ENCODE measurements around the gene CCHCR1. TPM values are rescaled to one million over a fixed set of nuclear protein-coding genes. Genes with fewer than 3 reads are reported as not detected.
"Not testable (repeated sequence)": the region's sequence is repeated elsewhere in the genome, so short reads cannot be mapped to it uniquely, and the experiment has no call there.

The CCHCR1 gene
- total RNA-seq, 2 experiments from 2014 or later: 39.7 to 57.6 TPM

DNA sequence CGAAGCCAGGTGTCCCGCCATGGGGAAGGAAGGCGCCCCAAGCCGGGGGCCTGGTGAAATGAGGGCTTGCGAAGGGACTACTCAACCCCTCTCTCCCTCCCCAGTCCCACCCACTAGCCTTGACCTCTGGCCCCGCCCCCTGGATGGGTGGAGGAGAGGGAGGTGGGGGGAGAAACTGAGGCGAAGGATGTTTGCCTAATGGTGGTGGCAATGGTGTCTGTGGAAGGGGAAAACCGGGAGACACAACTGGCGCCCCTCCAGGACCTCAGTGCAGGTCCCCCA is 12.9 kb upstream of the CCHCR1 start, which contains the start of gene POU5F1:
Gene POU5F1, minus strand, starts transcription at position 83 of the 282 bp plus-strand sequence. Its CDS starts 62 bp downstream, at position 21.
- CTCF ChIA-PET: interaction anchor here (0.5 kb wide), 1 partner anchor 412 kb away, joined by 4 read pairs; no protein-coding TSS in a partner anchor
- no peaks in the 10 kb centered on the region for H3K27me3 Mint-ChIP-seq
- no peak within 1 kb of the TSS for H3K27ac Mint-ChIP-seq

DNA sequence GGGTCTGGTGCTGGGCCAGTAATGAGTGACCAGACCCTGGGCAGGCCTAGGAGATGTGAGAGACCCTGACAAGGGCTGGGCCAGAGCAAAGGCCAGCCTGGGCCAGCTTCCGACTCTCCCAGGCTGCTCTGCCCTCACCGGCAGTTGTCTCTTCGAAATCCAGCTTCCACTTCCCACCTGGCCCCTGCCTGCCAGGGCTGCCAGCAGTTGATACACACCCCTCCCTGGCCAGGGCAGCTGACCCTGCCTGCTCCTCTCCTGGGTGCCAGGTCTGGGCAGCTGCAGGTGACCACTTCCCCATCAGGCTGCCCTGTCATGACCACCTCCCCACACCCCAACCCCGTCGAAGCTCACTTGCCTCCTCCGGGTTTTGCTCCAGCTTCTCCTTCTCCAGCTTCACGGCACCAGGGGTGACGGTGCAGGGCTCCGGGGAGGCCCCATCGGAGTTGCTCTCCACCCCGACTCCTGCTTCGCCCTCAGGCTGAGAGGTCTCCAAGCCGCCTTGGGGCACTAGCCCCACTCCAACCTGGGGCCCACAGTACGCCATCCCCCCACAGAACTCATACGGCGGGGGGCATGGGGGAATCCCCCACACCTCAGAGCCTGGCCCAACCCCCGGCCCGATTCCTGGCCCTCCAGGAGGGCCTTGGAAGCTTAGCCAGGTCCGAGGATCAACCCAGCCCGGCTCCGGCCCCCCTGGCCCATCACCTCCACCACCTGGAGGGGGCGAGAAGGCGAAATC is 12.4 kb upstream of the CCHCR1 start:
- DNase-seq; intact Hi-C loops (cut with DNase I, micrococcal nuclease); H3K27ac Mint-ChIP-seq; POLR2A ChIA-PET; H3K27me3 Mint-ChIP-seq; ATAC-seq; H3K4me3 Mint-ChIP-seq; H3K9me3 Mint-ChIP-seq (ENCODE audit: low read depth); H3K36me3 Mint-ChIP-seq (ENCODE audit: low read depth): not testable (repeated sequence)
- CTCF ChIA-PET: interaction anchor here (0.5 to 1.4 kb wide), 2 partner anchors 12 to 413 kb away, joined by 3 to 4 read pairs; partner anchors contain the start of gene TCF19
- peaks cover 10% of the 10 kb centered on the region for H3K4me1 Mint-ChIP-seq

More for the DNA sequence above, 12.9 kb upstream of the CCHCR1 start, which contains the start of gene POU5F1:
- DNase-seq (no peak), ATAC-seq (no peak)
- POLR2A ChIA-PET: no interaction called here
- H3K9me3 Mint-ChIP-seq (ENCODE audit: low read depth): no peaks in the 10 kb centered on the region
- H3K36me3 Mint-ChIP-seq (ENCODE audit: low read depth): no peaks in the 10 kb centered on the region
- intact Hi-C loops (cut with DNase I, micrococcal nuclease): no loop called here
- H3K4me1 Mint-ChIP-seq: peaks cover 5% of the 10 kb centered on the region
- H3K4me3 Mint-ChIP-seq: no peak within 1 kb of the TSS

DNA sequence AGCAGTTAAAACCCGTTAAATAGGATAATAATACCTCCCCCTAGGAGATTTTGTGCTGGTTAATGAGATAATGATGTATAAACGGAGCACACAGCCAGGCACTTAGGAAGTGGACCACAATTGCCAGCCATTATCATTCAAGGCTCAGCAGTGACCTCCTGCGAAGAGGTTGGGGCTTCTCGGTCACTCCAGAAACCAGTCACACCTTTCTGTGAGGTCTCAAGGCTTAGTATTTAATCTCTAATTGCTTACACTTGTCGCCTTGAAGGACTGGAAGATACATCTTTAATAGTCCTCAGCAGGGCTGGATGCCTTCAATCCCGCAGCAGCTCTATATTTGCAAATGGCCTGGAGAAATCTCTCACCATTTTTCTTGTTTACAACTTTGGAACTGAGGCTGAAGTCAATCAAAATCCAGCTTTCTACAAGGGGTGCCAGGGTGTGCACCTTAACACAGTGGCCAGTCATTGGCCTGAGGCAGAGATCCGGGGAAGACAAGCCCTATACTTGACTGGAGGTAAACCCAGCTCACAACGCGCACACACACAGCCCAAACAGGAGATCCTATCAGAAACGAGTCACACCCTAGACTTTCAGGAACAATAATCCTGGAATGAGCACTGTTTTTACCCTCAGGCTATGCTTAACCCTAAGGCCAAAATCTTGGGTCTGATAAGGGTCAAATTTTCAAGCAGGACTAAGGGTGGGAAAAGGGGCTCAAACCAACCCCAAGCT is 11.7 kb upstream of the CCHCR1 start:
- ATAC-seq (no peak), DNase-seq (no peak)
- POLR2A ChIA-PET: interaction anchor here (0.6 kb wide), 1 partner anchor 203 kb away, joined by 4 read pairs; no protein-coding TSS in a partner anchor
- no peak overlapping the region for H3K4me3 Mint-ChIP-seq
- intact Hi-C loops (cut with DNase I, micrococcal nuclease): no loop called here
- no peaks in the 10 kb centered on the region for H3K36me3 Mint-ChIP-seq (ENCODE audit: low read depth)
- peaks cover 15% of the 10 kb centered on the region for H3K4me1 Mint-ChIP-seq
- H3K27me3 Mint-ChIP-seq: no peaks in the 10 kb centered on the region
- CTCF ChIA-PET: interaction anchor here (0.6 to 1.4 kb wide), 2 partner anchors 11 to 627 kb away, joined by 3 read pairs; partner anchors contain the start of gene TCF19
- no peak overlapping the region for H3K27ac Mint-ChIP-seq
- H3K9me3 Mint-ChIP-seq (ENCODE audit: low read depth): no peaks in the 10 kb centered on the region

DNA sequence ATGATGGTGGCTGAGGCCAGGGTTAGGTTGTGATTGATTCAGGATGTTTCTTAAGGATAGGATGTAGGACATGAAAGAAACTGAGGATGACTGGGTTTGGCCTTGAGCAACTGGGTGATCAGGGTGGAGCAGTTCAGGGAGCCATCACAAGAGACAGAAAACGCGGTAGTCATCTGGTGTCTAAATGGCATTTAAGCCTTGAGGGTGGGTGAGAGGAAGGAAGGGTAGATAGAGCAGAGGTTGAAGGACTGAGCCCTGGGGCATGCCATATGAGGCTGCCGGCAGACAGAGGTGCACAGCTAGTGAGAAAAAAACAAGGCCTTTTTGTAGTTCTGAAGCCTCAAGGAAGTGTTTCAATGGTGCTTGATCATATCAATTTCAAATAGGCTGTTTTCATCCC is 11.0 kb upstream of the CCHCR1 start:
- Mint-ChIP-seq H3K36me3 (ENCODE audit: low read depth) (no peaks in the 10 kb centered on the region), H3K4me3 (no peak overlapping the region), H3K27me3 (no peaks in the 10 kb centered on the region), H3K4me1 (peaks cover 19% of the 10 kb centered on the region), H3K9me3 (ENCODE audit: low read depth) (no peaks in the 10 kb centered on the region), H3K27ac (no peak overlapping the region)
- ATAC-seq: no peak
- CTCF ChIA-PET: interaction anchor here (0.6 to 1.4 kb wide), 3 partner anchors 10 to 348 kb away, joined by 3 read pairs; partner anchors contain the start of gene TCF19
- POLR2A ChIA-PET: interaction anchor here (0.6 kb wide), 1 partner anchor 99 kb away, joined by 3 read pairs; no protein-coding TSS in a partner anchor
- DNase-seq: no peak
- intact Hi-C loops (cut with DNase I, micrococcal nuclease): no loop called here

DNA sequence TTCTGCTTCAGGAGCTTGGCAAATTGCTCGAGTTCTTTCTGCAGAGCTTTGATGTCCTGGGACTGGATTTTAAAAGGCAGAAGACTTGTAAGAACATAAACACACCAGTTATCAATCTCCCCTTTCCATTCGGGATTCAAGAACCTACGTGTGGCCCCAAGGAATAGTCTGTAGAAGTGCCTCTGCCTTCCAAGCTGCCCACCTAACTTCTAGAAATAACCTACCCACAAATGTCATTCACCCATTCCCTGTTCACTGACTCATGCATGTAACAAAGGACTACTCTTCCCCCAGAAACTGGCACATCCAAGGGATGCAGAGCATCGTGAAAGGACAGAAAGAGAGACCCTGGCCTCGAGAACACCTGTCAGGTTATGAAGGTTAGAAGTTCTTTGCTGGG is 8.4 kb upstream of the CCHCR1 start:
- no peak overlapping the region for H3K4me3 Mint-ChIP-seq
- ChIA-PET POLR2A (no interaction called here), CTCF (interaction anchor here (1.6 kb wide), 1 partner anchor 209 kb away, joined by 3 read pairs; no protein-coding TSS in a partner anchor)
- ATAC-seq (no peak), DNase-seq (no peak)
- no peaks in the 10 kb centered on the region for H3K27me3 Mint-ChIP-seq
- H3K27ac Mint-ChIP-seq: no peak overlapping the region
- H3K36me3 Mint-ChIP-seq (ENCODE audit: low read depth): peaks cover 18% of the 10 kb centered on the region
- intact Hi-C loops (cut with DNase I, micrococcal nuclease): no loop called here
- no peaks in the 10 kb centered on the region for H3K9me3 Mint-ChIP-seq (ENCODE audit: low read depth)
- peaks cover 37% of the 10 kb centered on the region for H3K4me1 Mint-ChIP-seq

DNA sequence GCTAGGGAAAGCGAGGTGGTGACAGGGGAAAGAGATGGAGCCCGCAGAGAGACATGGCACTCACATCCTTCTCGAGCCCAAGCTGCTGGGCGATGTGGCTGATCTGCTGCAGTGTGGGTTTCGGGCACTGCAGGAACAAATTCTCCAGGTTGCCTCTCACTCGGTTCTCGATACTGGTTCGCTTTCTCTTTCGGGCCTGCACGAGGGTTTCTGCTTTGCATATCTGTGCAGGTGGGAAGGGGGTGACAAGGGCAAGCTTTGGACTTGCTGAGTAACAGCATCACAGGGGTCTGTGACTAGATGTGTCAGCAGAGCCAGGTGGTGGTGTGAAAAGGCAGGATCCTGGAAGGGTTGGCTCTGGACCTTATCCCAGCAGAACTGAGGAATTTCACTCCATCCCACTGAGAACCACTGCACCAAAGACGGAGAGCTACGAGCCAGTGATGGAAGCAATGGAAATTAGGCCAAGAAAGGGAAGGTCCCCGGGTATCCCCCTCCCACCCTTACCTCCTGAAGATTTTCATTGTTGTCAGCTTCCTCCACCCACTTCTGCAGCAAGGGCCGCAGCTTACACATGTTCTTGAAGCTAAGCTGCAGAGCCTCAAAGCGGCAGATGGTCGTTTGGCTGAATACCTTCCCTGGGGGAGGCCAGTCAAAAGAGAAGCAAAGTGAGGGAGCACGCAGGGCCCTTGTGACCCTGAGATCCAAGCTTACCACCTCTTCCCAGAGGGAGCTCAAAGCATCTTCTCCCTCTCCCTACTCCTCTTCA is 7.6 kb upstream of the CCHCR1 start:
- peaks cover 20% of the 10 kb centered on the region for H3K36me3 Mint-ChIP-seq (ENCODE audit: low read depth)
- H3K27me3 Mint-ChIP-seq; POLR2A ChIA-PET; H3K4me3 Mint-ChIP-seq; H3K9me3 Mint-ChIP-seq (ENCODE audit: low read depth); intact Hi-C loops (cut with DNase I, micrococcal nuclease): not testable (repeated sequence)
- peak overlapping the region; percentile 53 for H3K27ac Mint-ChIP-seq
- DNase-seq: peak; percentile 36
- ATAC-seq: peak; percentile 61
- CTCF ChIA-PET: interaction anchor here (0.6 to 1.6 kb wide), 3 partner anchors 10 to 210 kb away, joined by 3 read pairs; no protein-coding TSS in a partner anchor
- H3K4me1 Mint-ChIP-seq: peaks cover 41% of the 10 kb centered on the region

DNA sequence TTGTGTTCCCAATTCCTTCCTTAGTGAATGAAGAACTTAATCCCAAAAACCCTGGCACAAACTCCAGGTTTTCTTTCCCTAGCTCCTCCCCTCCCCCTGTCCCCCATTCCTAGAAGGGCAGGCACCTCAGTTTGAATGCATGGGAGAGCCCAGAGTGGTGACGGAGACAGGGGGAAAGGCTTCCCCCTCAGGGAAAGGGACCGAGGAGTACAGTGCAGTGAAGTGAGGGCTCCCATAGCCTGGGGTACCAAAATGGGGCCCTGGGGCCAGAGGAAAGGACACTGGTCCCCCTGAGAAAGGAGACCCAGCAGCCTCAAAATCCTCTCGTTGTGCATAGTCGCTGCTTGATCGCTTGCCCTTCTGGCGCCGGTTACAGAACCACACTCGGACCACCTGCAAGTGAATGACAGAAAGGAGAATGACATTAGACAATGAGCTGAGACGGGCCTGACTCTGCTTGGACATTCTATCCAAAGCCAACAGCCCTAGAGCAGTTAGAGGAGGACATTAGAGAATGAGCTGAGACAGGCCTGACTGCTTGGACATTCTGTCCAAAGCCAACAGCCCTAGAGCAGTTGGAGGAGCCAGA is 7.0 kb upstream of the CCHCR1 start:
- ATAC-seq; intact Hi-C loops (cut with DNase I, micrococcal nuclease); H3K9me3 Mint-ChIP-seq (ENCODE audit: low read depth); H3K27ac Mint-ChIP-seq; DNase-seq; H3K27me3 Mint-ChIP-seq; H3K4me3 Mint-ChIP-seq; POLR2A ChIA-PET: not testable (repeated sequence)
- H3K36me3 Mint-ChIP-seq (ENCODE audit: low read depth): peaks cover 26% of the 10 kb centered on the region
- peaks cover 46% of the 10 kb centered on the region for H3K4me1 Mint-ChIP-seq
- CTCF ChIA-PET: interaction anchor here (1.1 to 1.6 kb wide), 2 partner anchors 10 to 210 kb away, joined by 3 read pairs; no protein-coding TSS in a partner anchor

DNA sequence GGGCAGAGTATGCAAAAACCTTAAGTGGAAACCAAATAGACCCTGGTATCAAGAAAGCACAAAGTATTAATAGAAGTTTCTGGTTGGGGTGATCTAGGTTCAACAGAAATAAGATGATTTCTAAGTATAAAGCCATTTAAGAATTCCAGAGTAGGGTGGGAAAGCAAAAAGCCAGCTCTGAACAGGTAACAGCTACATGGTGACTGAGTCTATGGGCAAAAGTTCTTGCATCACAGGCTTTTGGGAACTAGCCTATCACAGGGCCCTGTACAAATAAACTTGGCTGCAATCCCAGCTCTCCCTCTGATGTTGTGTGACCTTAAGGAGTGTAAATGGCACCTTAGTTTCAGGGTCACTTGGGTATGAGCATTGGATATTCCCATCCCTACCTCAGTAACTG is 6.3 kb upstream of the CCHCR1 start:
- DNase-seq (no peak), ATAC-seq (no peak)
- H3K27me3 Mint-ChIP-seq: no peaks in the 10 kb centered on the region
- no peak overlapping the region for H3K4me3 Mint-ChIP-seq
- H3K27ac Mint-ChIP-seq: no peak overlapping the region
- intact Hi-C loops (cut with DNase I, micrococcal nuclease): no loop called here
- no peaks in the 10 kb centered on the region for H3K9me3 Mint-ChIP-seq (ENCODE audit: low read depth)
- peaks cover 50% of the 10 kb centered on the region for H3K4me1 Mint-ChIP-seq
- ChIA-PET CTCF (interaction anchor here (0.5 kb wide), 1 partner anchor 20 kb away, joined by 4 read pairs; no protein-coding TSS in a partner anchor), POLR2A (interaction anchor here (0.6 kb wide), 1 partner anchor 16 kb away, joined by 3 read pairs; no protein-coding TSS in a partner anchor)
- H3K36me3 Mint-ChIP-seq (ENCODE audit: low read depth): peaks cover 31% of the 10 kb centered on the region

DNA sequence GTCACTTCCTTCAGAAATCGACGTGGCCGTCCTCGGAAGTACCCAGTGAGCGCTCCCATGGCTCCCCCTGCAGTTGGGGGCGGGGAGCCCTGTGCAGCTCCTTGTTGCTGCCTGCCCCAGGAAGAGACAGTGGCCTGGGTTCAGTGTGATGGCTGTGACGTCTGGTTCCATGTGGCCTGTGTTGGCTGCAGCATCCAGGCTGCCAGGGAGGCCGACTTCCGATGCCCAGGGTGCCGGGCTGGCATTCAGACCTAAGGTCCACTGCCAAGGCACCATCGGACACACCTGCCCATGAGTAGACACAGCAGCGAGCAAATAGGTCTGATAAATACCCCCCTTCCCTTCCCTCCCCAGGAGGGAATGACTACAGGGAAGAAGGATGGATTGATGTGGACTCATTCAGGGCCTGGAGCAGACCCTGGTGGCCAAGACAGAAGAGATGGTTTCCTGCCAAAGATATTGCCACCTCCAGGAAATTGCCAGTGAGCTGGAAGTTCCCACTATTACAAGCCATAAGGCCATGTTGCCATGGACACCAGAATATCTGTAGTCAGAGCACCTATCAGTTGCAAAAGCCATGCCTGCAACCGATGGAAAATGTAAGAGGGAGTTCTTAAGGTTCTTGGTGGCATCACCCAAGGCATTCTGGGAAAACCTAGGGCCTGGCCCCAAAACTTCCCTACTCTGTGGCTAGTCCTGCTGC is 5.0 kb upstream of the CCHCR1 start:
- H3K27ac Mint-ChIP-seq: no peak overlapping the region
- no peaks in the 10 kb centered on the region for H3K27me3 Mint-ChIP-seq
- intact Hi-C loops (cut with DNase I, micrococcal nuclease): no loop called here
- no peak overlapping the region for H3K4me3 Mint-ChIP-seq
- no peaks in the 10 kb centered on the region for H3K9me3 Mint-ChIP-seq (ENCODE audit: low read depth)
- ChIA-PET CTCF (no interaction called here), POLR2A (no interaction called here)
- DNase-seq: no peak
- ATAC-seq: no peak
- peaks cover 38% of the 10 kb centered on the region for H3K36me3 Mint-ChIP-seq (ENCODE audit: low read depth)
- peaks cover 52% of the 10 kb centered on the region for H3K4me1 Mint-ChIP-seq

DNA sequence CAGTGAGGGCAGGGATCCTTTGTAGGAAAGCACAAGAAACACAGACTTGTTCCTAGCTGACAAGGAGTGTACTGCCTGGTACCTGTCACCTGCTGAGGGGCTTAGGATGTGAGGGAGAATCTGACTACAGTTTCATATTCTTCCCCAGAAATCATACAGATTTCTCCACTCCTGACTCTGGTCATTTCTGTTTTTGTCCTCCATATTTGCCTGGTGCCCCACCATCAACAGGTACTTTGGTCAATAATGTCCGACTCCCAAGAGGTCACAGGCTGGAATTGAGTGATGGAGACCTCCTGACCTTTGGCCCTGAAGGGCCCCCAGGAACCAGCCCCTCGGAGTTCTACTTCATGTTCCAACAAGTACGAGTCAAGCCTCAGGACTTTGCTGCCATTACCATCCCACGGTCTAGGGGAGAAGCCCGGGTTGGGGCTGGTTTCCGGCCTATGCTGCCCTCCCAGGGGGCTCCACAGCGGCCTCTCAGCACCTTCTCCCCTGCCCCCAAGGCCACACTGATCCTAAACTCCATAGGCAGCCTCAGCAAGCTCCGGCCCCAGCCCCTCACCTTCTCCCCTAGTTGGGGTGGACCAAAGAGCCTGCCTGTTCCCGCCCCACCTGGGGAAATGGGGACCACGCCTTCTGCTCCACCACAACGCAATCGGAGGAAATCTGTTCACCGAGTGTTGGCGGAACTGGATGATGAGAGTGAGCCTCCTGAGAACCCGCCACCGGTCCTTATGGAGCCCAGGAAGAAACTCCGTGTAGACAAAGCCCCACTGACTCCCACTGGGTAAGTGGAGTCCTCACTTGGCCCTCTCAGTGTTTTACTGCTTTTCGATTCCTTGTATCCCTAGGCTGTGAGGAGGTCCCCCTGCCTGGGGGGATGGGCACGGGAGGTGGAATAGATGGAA is 3.9 kb upstream of the CCHCR1 start:
- intact Hi-C loops (cut with DNase I, micrococcal nuclease): no loop called here
- H3K9me3 Mint-ChIP-seq (ENCODE audit: low read depth): no peaks in the 10 kb centered on the region
- no peak for DNase-seq
- H3K27me3 Mint-ChIP-seq: no peaks in the 10 kb centered on the region
- CTCF ChIA-PET: interaction anchor here (0.5 to 1.1 kb wide), 3 partner anchors 11 to 36 kb away, joined by 3 read pairs; partner anchors contain the start of gene PSORS1C2
- no peak overlapping the region for H3K27ac Mint-ChIP-seq
- POLR2A ChIA-PET: no interaction called here
- no peak overlapping the region for H3K4me3 Mint-ChIP-seq
- peaks cover 59% of the 10 kb centered on the region for H3K4me1 Mint-ChIP-seq
- peaks cover 38% of the 10 kb centered on the region for H3K36me3 Mint-ChIP-seq (ENCODE audit: low read depth)
- ATAC-seq: no peak

Data from activated CD4-positive, alpha-beta T cell treated with anti-CD3 and anti-CD28 coated beads for 36 hours (primary cell).